MCF 10A (cell line): ENCODE results near the gene HPF1. TPM values are rescaled to one million over a fixed set of nuclear protein-coding genes. Genes with fewer than 3 reads are reported as not detected.
A peak's percentile ranks its signal among the peaks of the same experiment; 100 is the strongest.

Experiments
- BruUV-seq: library from RNA; stranded (reverse); fragments of 400-500 nt; replicated peaks from 2 replicates; lab custom pipeline; 2021; lab: Mats Ljungman, UMichigan
- CTCF ChIA-PET: fragments of 300-600 bp; sonication (Branson Sonifier 250); formaldehyde crosslinking; extraction: SDS; loops from one replicate; lab custom pipeline; 2021; ENCODE audit warnings: antibody characterized with exemption, inconsistent platforms; lab: Yijun Ruan, JAX
- POLR2A ChIA-PET: fragments of 300-600, 350-650 bp; sonication (Branson Sonifier 250); formaldehyde crosslinking; extraction: SDS; loops from one replicate; lab custom pipeline; 2020; ENCODE audit warnings: antibody characterized with exemption, inconsistent platforms; lab: Yijun Ruan, JAX
- DNase-seq: peaks from one replicate; pipeline ENCODE4 v3.0.0-alpha.2; 2018; ENCODE audit not compliant: unreplicated experiment
- H3K27ac Mint-ChIP-seq: one replicate; pipeline ENCODE4 v1.8.0; 2022; ENCODE audit warnings: mild to moderate bottlenecking, low read depth, mixed read lengths; ENCODE audit not compliant: unreplicated experiment
- H3K27me3 Mint-ChIP-seq: one replicate; pipeline ENCODE4 v1.8.0; 2022; ENCODE audit warnings: mixed read lengths; ENCODE audit not compliant: insufficient read depth, unreplicated experiment
- H3K36me3 Mint-ChIP-seq: one replicate; pipeline ENCODE4 v1.8.0; 2022; ENCODE audit warnings: mild to moderate bottlenecking, moderate library complexity, mixed read lengths; ENCODE audit not compliant: insufficient read depth, unreplicated experiment
- H3K4me1 Mint-ChIP-seq: one replicate; pipeline ENCODE4 v1.8.0; 2022; ENCODE audit warnings: mixed read lengths; ENCODE audit not compliant: insufficient read depth, unreplicated experiment
- H3K4me3 Mint-ChIP-seq: one replicate; pipeline ENCODE4 v1.8.0; 2022; ENCODE audit warnings: mild to moderate bottlenecking, moderate library complexity, mixed read lengths; ENCODE audit not compliant: unreplicated experiment
- H3K9me3 Mint-ChIP-seq: one replicate; pipeline ENCODE4 v1.8.0; 2022; ENCODE audit warnings: mixed read lengths; ENCODE audit not compliant: unreplicated experiment
- intact Hi-C: fragments of 100-400 bp; cut with micrococcal nuclease; formaldehyde crosslinking; loops from 2 replicates; pipeline ENCODE4 v1.14.1; 2022
- total RNA-seq: library from RNA; stranded (reverse); gene quantifications from 2 replicates; pipeline ENCODE4 v1.2.3, GENCODE V29; 2022
- TF ChIP-seq, protein P1 (sequence below): fragments of 200-600 bp; IDR thresholded peaks from one replicate; pipeline ENCODE4 v1.8.0; 2022; ENCODE audit warnings: antibody characterized with exemption, mild to moderate bottlenecking; ENCODE audit not compliant: unreplicated experiment

The HPF1 gene
- total RNA-seq, 1 experiment from 2014 or later = 15.6 TPM

- no peak for DNase-seq
- TF ChIP-seq, protein P1, sequence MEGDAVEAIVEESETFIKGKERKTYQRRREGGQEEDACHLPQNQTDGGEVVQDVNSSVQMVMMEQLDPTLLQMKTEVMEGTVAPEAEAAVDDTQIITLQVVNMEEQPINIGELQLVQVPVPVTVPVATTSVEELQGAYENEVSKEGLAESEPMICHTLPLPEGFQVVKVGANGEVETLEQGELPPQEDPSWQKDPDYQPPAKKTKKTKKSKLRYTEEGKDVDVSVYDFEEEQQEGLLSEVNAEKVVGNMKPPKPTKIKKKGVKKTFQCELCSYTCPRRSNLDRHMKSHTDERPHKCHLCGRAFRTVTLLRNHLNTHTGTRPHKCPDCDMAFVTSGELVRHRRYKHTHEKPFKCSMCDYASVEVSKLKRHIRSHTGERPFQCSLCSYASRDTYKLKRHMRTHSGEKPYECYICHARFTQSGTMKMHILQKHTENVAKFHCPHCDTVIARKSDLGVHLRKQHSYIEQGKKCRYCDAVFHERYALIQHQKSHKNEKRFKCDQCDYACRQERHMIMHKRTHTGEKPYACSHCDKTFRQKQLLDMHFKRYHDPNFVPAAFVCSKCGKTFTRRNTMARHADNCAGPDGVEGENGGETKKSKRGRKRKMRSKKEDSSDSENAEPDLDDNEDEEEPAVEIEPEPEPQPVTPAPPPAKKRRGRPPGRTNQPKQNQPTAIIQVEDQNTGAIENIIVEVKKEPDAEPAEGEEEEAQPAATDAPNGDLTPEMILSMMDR = no peak
- Mint-ChIP-seq H3K9me3 (peaks cover 7% of the 10 kb centered on the region), H3K27ac (no peak overlapping the region), H3K36me3 (no peaks in the 10 kb centered on the region), H3K4me3 (no peak overlapping the region), H3K4me1 (no peaks in the 10 kb centered on the region), H3K27me3 (no peaks in the 10 kb centered on the region)
- ChIA-PET CTCF (no interaction called here), POLR2A (no interaction called here)
- BruUV-seq = no TSS peak
- intact Hi-C loops = no loop called here
Measured at GRCh38 chr4:169770416-169770815, 12.7 kb upstream of the HPF1 start.

- CTCF ChIA-PET = no interaction called here
- no TSS peak for BruUV-seq
Measured at GRCh38 chr4:169768385-169768784, 10.6 kb upstream of the HPF1 start.

GRCh38 chr4:169766741-169767140, 9.0 kb upstream of the HPF1 start:
- no peak for DNase-seq
- TF ChIP-seq, protein P1 = no peak
- ChIA-PET POLR2A (no interaction called here), CTCF (interaction anchor here (1.8 kb wide), 1 partner anchor 44 kb away, joined by 4 read pairs; no protein-coding TSS in a partner anchor)
- H3K4me3 Mint-ChIP-seq = no peak overlapping the region
- no peaks in the 10 kb centered on the region for H3K36me3 Mint-ChIP-seq
- no peak overlapping the region for H3K27ac Mint-ChIP-seq
- intact Hi-C loops = no loop called here
- peaks cover 7% of the 10 kb centered on the region for H3K9me3 Mint-ChIP-seq
- no TSS peak for BruUV-seq
- H3K4me1 Mint-ChIP-seq = no peaks in the 10 kb centered on the region
- no peaks in the 10 kb centered on the region for H3K27me3 Mint-ChIP-seq

More at GRCh38 chr4:169768385-169768784, 10.6 kb upstream of the HPF1 start:
- Mint-ChIP-seq H3K27me3 (no peaks in the 10 kb centered on the region), H3K4me1 (no peaks in the 10 kb centered on the region), H3K4me3 (no peak overlapping the region), H3K9me3 (peaks cover 7% of the 10 kb centered on the region), H3K36me3 (no peaks in the 10 kb centered on the region), H3K27ac (no peak overlapping the region)
- POLR2A ChIA-PET = interaction anchor here (0.6 kb wide), 2 partner anchors 66 to 1708 kb away, joined by 3 read pairs; no protein-coding TSS in a partner anchor
- intact Hi-C loops = no loop called here
- no peak for DNase-seq
- TF ChIP-seq, protein P1 = no peak

DNA sequence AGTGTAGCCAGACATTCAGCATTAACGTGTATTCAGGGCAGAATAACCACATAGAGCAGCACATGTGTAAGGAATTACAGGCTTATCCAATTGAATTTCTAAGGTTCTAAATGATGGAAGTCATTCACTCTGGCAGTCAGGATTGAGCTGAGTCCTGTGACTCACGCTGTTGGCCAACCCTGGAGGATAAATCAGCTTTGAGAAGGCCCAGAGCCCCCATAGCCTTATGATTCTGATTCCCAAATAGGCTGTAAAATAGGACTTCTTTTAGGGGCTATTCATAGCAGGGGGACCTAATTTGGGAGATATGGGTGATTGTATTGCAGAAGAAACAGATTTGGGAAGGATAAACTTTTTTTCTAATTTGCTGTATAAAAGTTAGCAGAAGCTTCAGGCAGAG, 8.1 kb upstream of the HPF1 start:
- no peaks in the 10 kb centered on the region for H3K4me1 Mint-ChIP-seq
- H3K36me3 Mint-ChIP-seq = no peaks in the 10 kb centered on the region
- H3K9me3 Mint-ChIP-seq = peaks cover 7% of the 10 kb centered on the region
- TF ChIP-seq, protein P1 = no peak
- intact Hi-C loops = no loop called here
- no peaks in the 10 kb centered on the region for H3K27me3 Mint-ChIP-seq
- H3K27ac Mint-ChIP-seq = no peak overlapping the region
- no peak overlapping the region for H3K4me3 Mint-ChIP-seq
- ChIA-PET POLR2A (interaction anchor here (0.6 kb wide), 1 partner anchor 72 kb away, joined by 3 read pairs; no protein-coding TSS in a partner anchor), CTCF (interaction anchor here (1.8 kb wide), 1 partner anchor 45 kb away, joined by 4 read pairs; no protein-coding TSS in a partner anchor)
- no TSS peak for BruUV-seq
- DNase-seq = peak; percentile 14
